HG02840 (cell line): ENCODE results near the gene LIN7C.

ENCODE experiments used
- ATAC-seq: cut with Tn5 transposase; IDR thresholded peaks from one replicate; pipeline ENCODE4 v1.9.1; 2021; ENCODE audit warnings: mild to moderate bottlenecking, moderate library complexity, moderate number of reproducible peaks; ENCODE audit not compliant: unreplicated experiment, low FRiP score

Gene LIN7C

DNA sequence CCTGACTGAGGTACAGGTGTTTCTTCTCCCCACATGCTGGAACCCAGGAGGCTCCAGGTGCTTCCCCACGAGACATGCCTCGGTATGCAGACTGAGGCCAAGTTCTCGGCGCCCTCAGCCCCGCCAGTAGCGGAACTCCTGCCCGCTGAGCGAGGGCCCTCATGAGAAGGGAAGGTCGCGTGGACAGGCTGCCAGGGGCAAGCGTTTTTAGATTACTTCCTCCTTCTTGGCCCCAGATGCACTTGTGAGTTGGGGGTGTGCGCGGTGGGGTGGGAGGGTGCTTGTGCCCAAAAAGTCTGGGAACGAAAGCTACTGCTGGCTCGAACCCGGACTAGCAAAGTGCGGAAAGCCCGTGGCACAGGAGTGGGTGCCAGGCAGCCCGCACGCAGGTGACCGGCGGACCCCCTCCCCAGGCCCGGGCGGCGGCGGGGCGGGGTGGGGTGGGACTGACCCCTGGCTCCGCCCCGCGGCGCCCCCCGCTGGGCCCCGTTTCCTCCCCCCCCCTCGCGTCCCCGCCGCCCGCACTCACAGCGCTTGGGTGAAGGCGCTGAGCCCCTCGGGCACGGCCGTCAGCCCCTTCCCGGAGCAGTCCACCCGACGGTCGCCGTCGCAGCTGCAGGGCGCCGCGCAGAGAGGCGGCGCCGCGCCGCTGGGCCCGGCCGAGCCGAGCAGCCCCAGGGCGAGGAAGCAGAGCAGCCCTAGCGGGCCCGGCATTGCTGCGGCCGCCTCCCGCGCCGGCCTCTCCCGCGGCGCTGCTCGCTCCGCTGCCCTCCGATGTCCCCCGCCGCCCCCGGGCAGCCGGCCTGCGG, 34.8 kb downstream of the LIN7C start:
- peak; percentile 36 for ATAC-seq

DNA sequence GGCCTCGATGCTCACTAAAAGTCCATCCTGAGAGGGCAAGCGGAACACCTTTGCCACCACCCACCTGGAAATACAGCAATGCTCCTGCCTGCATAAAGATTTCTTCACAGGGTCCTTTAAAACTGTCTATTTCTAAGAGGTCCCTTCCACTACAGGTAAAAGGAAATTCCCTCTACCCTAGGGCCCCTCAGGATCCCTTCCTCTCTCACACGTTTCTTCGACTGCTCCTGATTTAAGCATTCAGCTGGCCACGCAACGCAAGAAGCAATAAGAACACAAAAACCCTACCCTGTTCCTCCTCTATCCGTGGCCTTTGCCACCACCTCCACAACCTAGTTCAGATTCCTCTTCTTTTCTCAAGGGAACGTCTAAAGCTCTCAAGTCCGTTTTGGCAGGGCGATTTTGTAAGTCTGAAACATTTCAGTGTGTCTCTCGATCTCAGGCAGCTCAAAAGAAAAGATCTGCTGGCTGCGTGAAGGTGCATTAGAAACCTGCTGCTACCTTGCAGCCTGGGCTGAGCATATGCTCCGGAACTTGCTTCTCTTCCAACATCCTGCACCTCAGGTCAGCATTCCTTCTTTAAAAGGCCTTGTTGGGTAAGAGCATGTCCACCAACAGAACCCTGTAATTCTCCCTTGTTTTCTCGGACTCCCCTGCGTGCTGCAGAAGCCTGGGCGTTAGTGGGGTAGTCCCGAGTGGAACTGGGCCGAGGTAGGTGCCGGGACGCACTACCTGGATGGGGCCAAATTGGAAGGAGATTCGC, 35.6 kb downstream of the LIN7C start:
- ATAC-seq: no peak

DNA sequence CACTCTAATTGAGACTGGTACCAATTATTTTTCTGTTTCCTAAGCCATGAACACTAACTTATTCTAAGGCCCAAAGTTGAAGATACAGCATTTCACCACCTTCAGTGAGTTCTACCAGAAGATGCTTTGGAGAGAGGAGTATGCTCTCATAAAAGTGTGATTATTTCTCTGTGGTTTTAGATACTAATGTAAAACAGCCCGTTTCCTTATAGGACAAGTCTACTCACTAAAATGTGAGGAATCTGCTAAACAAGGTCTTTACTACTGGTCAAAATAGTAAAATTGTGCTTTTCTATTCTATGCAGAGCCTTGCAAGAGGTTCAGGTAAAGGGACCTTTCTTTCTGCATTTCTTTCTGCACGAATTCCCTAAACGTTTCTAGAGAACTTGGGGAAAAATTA, 36.4 kb downstream of the LIN7C start:
- ATAC-seq: no peak

DNA sequence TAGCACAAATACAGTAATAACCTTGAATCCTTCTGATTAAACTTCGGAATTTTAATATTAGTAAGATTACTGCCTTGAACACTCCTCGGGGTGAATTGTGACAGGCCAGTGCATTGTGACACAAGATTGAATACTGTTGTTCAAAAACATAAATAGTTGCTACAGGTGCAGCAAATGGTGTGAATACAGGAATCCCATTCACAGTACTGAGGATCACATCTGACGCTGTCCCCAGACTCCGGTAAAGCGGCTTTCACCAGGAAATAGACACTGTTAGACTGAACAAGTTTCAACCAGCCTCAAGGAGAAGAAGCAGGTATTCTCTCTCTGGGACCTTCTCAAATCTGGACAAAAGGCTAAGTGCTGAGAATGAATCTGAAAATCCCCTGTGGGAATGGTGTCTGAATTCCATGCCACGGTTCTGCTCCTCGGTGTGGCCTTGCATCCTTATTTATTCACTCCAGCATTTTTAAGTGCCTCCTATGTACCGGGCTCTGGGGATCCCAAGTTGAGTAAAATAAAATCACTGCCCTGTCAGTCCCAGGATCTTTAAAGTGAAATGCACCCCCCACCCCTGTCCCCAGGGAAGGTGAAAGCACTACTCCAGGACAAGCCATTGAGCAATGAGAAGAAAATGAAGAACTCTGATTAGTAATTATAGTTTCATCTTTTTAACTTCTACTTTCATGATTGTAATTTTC, 37.4 kb downstream of the LIN7C start:
- no peak for ATAC-seq

DNA sequence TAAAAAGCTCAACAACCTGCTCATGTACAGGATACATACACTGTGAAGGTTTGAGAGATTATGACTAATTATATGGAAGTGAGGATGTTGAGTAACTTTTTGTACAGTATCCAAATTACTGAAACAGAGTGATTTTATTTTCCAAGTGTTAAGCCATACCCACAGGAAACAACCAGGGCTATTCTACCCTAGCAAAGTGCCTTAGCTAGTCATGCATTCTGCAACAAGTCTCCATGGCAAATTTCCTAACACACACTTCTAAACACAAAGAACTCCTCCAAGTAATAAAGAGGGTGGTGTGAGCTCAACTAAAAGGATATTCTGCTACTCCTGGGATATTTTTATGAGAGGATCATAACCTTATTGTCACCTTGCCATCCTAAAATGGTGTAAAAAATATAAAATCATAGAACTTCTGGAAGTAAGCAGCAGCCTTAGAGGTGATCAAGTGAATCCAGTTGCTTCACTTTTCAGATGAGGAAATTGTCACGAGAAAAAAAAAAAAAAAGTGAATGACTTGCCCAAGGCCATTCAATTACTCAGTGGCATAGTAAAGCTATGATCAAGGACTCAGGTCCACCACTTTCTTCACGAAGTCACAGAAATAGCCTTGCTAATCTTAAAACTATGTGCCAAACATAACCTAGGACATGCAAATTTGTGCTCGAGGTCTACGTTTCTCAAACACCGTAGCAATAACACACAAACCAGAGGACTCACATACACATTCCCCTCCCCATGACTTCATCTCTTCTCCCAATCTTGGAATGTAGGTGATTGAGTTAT, 38.2 kb downstream of the LIN7C start:
- ATAC-seq: no peak

DNA sequence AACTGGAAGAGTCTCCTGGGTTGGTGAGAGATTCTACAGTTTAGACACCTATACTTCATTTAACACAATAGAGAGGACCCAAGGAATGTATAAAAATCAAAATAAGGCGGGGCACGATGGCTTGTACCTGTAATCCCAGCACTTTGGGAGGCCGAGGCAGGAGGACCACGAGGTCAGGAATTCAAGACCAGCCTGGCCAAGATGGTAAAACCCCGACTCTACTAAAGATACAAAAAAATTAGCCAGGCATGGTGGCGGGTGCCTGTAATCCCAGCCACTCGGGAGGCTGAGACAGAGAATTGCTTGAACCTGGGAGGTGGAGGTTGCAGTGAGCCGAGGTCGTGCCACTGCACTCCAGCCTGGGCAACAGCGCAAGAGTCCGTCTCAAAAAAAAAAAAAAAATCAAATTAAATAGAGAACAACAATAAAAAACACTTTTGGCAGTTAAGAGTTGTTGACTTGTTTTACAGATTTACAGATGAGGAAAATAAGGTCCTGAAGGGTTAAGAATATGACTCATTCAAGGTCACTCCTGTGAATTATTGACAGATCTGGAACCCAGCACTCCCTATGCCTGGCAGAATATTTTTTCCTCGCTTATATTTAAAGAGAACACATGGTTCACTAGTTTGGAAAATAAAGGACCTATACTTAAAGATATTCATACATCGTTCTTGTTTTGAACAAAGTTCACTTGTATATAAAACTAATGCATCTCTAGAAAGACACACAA, 39.2 kb downstream of the LIN7C start:
- no peak for ATAC-seq

DNA sequence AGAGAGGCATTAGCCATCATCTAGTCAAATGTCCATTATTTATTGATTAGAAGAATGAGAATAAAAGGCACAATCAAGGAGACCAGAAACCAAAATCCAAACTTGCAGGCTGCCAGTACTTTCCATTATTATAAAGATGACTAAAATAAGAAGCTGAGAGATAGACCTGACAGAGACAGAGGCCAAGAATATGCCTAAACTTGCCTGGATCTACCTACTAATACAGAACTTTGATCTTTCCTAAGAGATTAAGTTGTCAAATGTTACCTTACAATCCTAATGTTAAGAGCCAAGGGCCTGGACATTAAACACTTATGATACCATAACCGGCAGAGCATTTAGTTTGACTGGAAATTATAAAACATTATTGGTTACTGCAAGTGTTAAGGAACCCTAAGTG, 40.2 kb downstream of the LIN7C start:
- no peak for ATAC-seq

DNA sequence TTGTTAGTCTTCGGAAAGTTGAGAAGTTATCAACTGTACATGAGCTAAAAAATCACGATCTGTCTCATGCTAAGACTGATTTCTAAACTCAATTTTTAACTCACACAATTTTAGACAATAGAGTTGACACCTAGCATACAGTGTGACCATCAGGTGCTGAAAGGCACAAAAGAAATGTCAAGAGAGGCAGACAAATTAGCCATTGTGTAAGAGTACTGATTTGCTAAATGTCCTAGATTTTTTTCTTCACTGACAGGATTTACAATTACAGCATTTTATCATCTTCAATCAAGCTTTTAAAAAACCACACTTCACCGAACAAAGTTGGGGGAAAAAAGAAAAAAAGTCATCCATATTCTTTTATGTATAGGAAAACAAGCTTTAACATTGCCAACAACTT, 40.9 kb downstream of the LIN7C start:
- no peak for ATAC-seq

DNA sequence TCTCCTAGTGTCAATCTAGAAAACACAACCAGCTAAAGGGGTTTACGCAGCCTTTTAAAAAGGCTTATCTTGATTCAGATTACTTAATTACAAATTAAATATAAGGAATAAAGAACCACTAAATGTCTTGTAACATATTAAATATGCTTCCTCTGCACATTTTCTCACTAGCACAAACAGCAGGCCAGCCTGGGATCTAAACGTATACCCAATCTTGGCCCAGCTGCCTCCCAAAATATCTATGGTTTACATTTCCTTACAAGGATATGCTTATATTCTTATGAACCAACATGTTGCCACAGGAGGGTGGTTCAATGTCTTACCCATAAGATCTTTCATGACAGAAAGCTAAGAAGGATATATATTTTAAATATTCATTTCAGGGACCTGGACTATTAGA, 41.7 kb downstream of the LIN7C start:
- no peak for ATAC-seq

DNA sequence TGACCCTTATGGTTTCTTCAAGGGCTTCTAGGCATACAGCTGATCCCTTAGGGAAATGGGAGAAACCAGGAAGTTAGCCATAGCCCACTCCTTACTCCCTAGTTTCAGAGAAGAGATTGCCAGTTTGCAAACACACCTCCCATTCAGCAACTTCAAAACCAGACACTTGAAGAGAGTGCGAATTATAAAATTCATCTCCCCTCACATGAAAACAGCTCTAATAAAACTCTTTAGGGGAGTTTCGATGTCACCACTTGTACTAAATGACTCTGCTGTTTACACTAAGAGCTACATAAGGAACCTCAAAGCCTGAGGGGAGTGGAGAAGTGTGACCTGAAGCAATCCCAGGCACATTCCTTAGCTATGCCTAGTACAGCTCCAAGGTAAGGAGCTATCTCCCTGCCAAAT, 42.3 kb downstream of the LIN7C start:
- no peak for ATAC-seq

DNA sequence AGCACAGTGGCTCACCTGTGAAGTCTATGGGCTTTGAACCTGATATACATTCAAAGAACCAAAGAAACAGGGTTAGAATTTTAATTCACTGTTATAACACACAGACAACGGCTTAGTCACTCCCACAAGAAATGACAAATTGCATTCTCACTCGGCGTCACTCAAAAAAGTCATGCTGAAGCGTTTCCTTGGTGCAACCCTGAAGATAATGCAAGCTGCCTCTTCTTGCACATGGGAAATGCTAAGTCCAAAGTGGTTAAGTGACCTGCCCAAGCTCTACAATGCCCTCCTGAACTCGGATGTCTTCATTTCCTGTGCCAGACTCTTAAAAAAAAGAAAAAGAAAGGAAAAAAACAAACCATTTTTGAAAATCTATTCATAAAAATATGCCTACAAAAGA, 44.0 kb downstream of the LIN7C start:
- ATAC-seq: no peak

DNA sequence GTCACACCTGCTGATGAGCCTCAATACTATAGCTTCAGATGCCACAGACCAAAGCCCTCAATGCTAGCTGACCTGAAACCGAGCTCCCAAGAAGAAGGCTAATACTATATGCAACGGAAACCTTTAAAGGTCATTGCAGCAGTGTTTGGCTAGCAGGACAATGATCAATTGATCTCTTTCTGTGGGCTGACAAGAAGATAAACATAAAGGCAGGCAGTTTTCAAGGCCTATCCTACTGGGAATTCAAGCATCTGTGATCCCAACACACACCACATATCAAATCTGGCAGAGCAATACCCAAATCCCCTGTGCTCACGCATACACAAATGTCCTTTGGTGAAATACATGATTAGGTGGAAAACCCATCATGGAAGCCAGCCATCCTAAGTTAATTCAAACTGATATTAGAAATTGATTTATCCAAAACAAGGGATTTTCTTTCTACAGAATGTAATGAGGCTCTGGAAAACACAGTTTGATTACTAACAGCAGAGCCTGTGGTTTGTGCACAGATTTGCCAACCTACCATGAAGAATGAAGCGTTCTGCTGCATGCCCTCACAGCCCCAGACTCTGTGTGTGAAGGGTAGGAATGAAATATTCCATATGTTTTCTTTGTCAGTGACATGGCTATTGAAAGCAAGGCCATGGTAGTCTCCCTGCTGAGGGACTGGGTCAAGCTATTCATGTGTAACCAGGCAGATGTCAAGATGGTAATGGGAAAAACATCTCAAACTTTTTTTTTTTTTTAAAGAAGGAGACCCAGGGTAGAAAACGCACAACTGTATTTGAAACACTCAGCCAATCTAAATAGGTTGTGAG, 46.2 kb downstream of the LIN7C start:
- no peak for ATAC-seq

DNA sequence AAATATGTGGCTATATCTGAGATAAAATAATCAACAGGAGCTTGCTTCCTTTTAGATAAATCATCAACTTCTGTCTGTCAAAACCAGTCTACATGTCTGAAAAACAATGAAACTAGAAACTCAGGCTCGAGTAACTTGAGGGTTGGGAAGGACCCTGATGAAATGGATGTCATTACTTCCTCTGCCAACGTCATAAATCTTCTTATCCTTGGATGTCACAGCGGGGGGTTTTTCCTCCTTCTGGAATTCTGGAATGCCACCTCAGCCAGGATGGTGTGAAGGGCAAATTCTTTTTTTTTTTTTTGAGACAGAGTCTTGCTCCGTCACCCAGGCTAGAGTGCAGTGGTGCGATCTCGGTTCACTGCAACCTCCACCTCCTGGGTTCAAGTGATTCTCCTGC, 47.4 kb downstream of the LIN7C start:
- ATAC-seq: no peak

DNA sequence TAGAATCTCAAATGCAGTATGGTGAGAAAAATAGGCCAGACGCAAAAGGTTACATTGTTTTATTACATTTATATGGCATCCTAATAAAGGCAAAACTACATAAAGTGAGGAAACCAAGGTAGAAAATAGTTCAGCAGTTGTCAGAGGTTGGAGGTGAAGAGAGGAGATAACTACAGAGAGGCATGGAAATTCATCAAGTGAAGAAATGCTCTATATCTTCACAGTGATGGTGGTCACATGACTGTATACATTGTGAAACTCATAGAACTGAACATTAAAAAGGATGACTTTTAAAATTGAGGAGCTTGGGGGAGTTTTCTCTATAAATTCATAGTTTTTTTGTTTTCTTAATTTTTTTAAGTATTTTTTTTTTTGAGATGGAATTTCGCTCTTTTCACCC, 48.4 kb downstream of the LIN7C start:
- ATAC-seq: no peak

DNA sequence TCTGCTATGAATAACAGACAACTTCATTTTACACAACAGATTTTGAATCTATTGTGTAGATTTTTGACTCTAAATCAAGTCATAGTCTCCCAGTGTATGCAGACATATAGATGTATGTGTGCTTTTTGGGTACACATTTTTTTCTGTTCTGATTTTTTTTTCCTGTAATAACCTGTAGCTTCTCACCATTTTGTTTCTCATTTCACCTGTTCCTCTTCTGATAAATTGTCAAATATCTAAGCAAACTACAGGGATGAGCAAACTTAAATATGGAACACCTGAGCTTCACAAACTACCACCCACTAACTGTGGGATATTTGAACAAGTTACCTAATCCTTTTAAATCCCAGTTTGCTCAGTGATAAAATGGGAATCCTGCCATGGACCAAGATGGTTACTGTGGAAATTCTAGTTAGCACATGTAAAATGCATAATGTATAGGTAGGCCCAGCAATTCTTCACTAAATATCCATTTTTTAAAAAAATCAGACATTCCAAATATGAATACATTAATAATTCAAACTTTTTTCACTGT, 49.7 kb downstream of the LIN7C start:
- ATAC-seq: no peak

DNA sequence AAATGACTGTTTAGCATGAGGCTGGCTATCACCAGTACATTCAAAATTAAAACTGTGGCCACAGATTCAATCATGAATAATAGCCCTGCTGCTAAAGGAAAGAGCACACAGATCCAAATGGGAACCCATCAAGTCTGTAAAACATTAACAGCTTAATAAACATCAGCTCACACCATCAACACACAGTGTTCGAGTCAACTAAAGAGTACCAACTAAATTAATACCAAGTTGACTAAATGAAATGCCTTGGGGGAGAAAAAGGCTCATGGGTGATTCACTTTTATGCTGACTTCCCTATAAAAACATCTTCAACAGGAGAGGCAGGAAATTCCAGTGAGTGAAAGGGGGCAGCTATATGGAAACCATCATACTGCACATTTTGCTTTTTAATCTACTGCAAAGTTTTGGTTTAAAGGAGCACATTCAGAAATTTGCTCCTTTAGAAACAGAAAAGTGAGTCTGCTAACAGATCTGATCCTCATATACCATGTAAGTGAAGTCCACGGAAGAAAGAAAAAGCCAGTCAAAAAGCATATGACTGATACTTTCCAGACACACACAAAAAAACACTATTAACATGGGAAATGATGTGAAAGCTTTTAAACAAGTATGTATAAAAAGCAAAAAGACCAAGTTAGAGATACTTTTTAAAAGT, 50.3 kb downstream of the LIN7C start:
- no peak for ATAC-seq

DNA sequence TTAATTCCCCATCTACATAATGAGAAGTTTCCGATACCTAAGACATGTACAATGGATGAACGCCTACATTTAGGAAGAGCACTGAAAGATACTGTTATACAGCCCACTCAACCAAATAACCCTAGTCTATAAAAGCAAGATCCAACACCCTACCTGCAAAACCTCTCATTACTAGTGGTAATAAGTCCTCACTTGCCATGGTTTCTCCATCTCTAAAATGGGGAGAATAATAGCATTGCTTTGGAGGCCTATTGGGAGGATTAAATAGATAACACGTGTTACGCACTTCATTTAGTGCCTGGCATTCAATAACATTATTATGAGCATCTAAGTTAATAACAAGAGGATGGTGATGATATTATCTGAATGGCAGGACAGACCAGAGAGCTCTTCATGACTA, 50.9 kb downstream of the LIN7C start:
- ATAC-seq: no peak

DNA sequence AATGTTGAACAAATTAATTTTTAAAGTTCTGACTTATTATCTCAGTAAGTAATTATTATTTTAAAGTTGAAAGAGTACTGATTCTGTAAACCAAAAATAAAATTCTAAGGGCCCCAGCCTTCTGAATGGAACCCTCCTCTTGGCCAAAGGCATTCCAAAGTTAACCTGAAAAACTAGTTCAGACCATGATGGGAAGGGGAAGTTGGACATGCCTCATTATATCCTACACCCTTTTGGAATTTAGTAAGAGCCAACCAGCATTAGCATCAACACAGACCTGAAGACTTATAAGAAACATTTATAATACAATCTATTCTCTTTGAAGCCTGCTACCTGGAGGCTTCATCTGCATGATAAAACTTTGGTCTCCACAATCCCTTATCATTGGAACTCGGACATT, 52.9 kb downstream of the LIN7C start:
- no peak for ATAC-seq
